RCC 7860 (cell line): ENCODE results near the gene RBM6.
A peak's percentile ranks its signal among the peaks of the same experiment; 100 is the strongest.
"Not testable (repeated sequence)": the region's sequence is repeated elsewhere in the genome, so short reads cannot be mapped to it uniquely, and the experiment has no call there.

Experiments
- DNase-seq: peaks from one replicate; pipeline ENCODE4 v3.0.0-alpha.2; 2015; ENCODE audit warnings: low spot score
- FAIRE-seq: peaks from 2 replicates; lab custom pipeline; 2012; peaks lifted over from hg19 to GRCh38; lab: Jason Lieb, UNC

Gene RBM6

GRCh38 chr3:49968346-49968745 is 28.4 kb downstream of the RBM6 start:
- no peak for FAIRE-seq
- DNase-seq: no peak

GRCh38 chr3:49972656-49973055 is 32.7 kb downstream of the RBM6 start:
- no peak for FAIRE-seq
- no peak for DNase-seq

- FAIRE-seq: no peak
These were observed 37.0 kb downstream of the RBM6 start for GRCh38 chr3:49976942-49977341.

GRCh38 chr3:49984394-49984793 is 44.4 kb downstream of the RBM6 start:
- FAIRE-seq (no peak), DNase-seq (no peak)

More at GRCh38 chr3:49976942-49977341, 37.0 kb downstream of the RBM6 start:
- DNase-seq: no peak

GRCh38 chr3:49992326-49992725 is 52.4 kb downstream of the RBM6 start:
- DNase-seq (no peak), FAIRE-seq (no peak)

- no peak for DNase-seq
- no peak for FAIRE-seq
These were observed 54.5 kb downstream of the RBM6 start for GRCh38 chr3:49994476-49994875.

- DNase-seq: no peak
- no peak for FAIRE-seq
These were observed 56.1 kb downstream of the RBM6 start for GRCh38 chr3:49996016-49996415.

- FAIRE-seq (no peak), DNase-seq (no peak)
These were observed 57.9 kb downstream of the RBM6 start for GRCh38 chr3:49997862-49998261.

GRCh38 chr3:49998326-49998725 is 58.4 kb downstream of the RBM6 start:
- FAIRE-seq (no peak), DNase-seq (no peak)

GRCh38 chr3:50001511-50001910 is 61.6 kb downstream of the RBM6 start:
- no peak for FAIRE-seq
- DNase-seq: no peak

GRCh38 chr3:50003216-50003615 is 63.3 kb downstream of the RBM6 start:
- DNase-seq (no peak), FAIRE-seq (no peak)

GRCh38 chr3:50003824-50004223 is 63.9 kb downstream of the RBM6 start:
- DNase-seq (no peak), FAIRE-seq (no peak)

- no peak for FAIRE-seq
- peak; percentile 27 for DNase-seq
These were observed 69.0 kb downstream of the RBM6 start for GRCh38 chr3:50008931-50009330.

GRCh38 chr3:50010959-50011358 is 71.0 kb downstream of the RBM6 start:
- FAIRE-seq: no peak
- DNase-seq: peak; percentile 25

- no peak for FAIRE-seq
These were observed 76.0 kb downstream of the RBM6 start for GRCh38 chr3:50015918-50016317.

GRCh38 chr3:50028346-50028745 is 88.4 kb downstream of the RBM6 start:
- DNase-seq: peak; percentile 69
- peak; percentile 63 for FAIRE-seq

More at GRCh38 chr3:50015918-50016317, 76.0 kb downstream of the RBM6 start:
- DNase-seq: no peak

GRCh38 chr3:50031201-50031600 is 91.3 kb downstream of the RBM6 start:
- DNase-seq, FAIRE-seq: not testable (repeated sequence)

- FAIRE-seq (no peak), DNase-seq (no peak)
These were observed 105.0 kb downstream of the RBM6 start for GRCh38 chr3:50044976-50045375.

- FAIRE-seq (no peak), DNase-seq (no peak)
These were observed 107.5 kb downstream of the RBM6 start for GRCh38 chr3:50047426-50047825.

GRCh38 chr3:50050361-50050760 is 110.4 kb downstream of the RBM6 start:
- FAIRE-seq (no peak), DNase-seq (no peak)

- DNase-seq: no peak
- FAIRE-seq: no peak
These were observed 117.8 kb downstream of the RBM6 start for GRCh38 chr3:50057756-50058155.

- DNase-seq (peak; percentile 10), FAIRE-seq (no peak)
These were observed 128.2 kb downstream of the RBM6 start for GRCh38 chr3:50068134-50068533.

GRCh38 chr3:50078091-50078490 is 138.1 kb downstream of the RBM6 start:
- DNase-seq: no peak
- no peak for FAIRE-seq

GRCh38 chr3:50078622-50079021 is 138.7 kb downstream of the RBM6 start:
- DNase-seq (no peak), FAIRE-seq (no peak)
